ENCODE results near the gene CST9. TPM values are rescaled to one million over a fixed set of nuclear protein-coding genes. Genes with fewer than 3 reads are reported as not detected.
A peak's percentile ranks its signal among the peaks of the same experiment; 100 is the strongest.

CST9 gene
- total and polyA plus RNA-seq, 2 of the 13 experiments (the other 11 are each of a cell fraction or from before 2014, with no cell fraction given) = 0.07 TPM; not detected in 1

GRCh38 chr20:23634985-23635767 is 29.5 kb upstream of the CST9 start (continued):
- TF ChIP-seq ZNF225 (CRISPR knock-in tag; IDR thresholded peaks at IDR 0.05) = no peak
- no peak for TF ChIP-seq HDAC1 (CRISPR knock-in tag; IDR thresholded peaks at IDR 0.05)
- no peak for TF ChIP-seq ONECUT2 (CRISPR knock-in tag; IDR thresholded peaks at IDR 0.05)
- no peak for TF ChIP-seq KAT8 (CRISPR knock-in tag; IDR thresholded peaks at IDR 0.05)
- TF ChIP-seq ZNF547 (CRISPR knock-in tag; IDR thresholded peaks at IDR 0.05) = no peak
- no peak for TF ChIP-seq ZNF253 (CRISPR knock-in tag; IDR thresholded peaks at IDR 0.05; ENCODE audit: borderline replicate concordance)
- TF ChIP-seq, protein P1, sequence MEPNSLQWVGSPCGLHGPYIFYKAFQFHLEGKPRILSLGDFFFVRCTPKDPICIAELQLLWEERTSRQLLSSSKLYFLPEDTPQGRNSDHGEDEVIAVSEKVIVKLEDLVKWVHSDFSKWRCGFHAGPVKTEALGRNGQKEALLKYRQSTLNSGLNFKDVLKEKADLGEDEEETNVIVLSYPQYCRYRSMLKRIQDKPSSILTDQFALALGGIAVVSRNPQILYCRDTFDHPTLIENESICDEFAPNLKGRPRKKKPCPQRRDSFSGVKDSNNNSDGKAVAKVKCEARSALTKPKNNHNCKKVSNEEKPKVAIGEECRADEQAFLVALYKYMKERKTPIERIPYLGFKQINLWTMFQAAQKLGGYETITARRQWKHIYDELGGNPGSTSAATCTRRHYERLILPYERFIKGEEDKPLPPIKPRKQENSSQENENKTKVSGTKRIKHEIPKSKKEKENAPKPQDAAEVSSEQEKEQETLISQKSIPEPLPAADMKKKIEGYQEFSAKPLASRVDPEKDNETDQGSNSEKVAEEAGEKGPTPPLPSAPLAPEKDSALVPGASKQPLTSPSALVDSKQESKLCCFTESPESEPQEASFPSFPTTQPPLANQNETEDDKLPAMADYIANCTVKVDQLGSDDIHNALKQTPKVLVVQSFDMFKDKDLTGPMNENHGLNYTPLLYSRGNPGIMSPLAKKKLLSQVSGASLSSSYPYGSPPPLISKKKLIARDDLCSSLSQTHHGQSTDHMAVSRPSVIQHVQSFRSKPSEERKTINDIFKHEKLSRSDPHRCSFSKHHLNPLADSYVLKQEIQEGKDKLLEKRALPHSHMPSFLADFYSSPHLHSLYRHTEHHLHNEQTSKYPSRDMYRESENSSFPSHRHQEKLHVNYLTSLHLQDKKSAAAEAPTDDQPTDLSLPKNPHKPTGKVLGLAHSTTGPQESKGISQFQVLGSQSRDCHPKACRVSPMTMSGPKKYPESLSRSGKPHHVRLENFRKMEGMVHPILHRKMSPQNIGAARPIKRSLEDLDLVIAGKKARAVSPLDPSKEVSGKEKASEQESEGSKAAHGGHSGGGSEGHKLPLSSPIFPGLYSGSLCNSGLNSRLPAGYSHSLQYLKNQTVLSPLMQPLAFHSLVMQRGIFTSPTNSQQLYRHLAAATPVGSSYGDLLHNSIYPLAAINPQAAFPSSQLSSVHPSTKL (CRISPR knock-in tag; IDR thresholded peaks at IDR 0.05) = peak; percentile 61
- no peak; the same call in 1 of the 2 replicates for TF ChIP-seq ZFP41 (CRISPR knock-in tag; IDR thresholded peaks at IDR 0.05; ENCODE audit: borderline replicate concordance)
- TF ChIP-seq ATF4 (CRISPR knock-in tag; IDR thresholded peaks at IDR 0.05) = peak in 1 of 2 experiments; percentile 60; a peak in 2 of 4 replicates
- no peak for TF ChIP-seq ZNF530 (CRISPR knock-in tag; IDR thresholded peaks at IDR 0.05; ENCODE audit: low read depth)
- TF ChIP-seq, protein P2, sequence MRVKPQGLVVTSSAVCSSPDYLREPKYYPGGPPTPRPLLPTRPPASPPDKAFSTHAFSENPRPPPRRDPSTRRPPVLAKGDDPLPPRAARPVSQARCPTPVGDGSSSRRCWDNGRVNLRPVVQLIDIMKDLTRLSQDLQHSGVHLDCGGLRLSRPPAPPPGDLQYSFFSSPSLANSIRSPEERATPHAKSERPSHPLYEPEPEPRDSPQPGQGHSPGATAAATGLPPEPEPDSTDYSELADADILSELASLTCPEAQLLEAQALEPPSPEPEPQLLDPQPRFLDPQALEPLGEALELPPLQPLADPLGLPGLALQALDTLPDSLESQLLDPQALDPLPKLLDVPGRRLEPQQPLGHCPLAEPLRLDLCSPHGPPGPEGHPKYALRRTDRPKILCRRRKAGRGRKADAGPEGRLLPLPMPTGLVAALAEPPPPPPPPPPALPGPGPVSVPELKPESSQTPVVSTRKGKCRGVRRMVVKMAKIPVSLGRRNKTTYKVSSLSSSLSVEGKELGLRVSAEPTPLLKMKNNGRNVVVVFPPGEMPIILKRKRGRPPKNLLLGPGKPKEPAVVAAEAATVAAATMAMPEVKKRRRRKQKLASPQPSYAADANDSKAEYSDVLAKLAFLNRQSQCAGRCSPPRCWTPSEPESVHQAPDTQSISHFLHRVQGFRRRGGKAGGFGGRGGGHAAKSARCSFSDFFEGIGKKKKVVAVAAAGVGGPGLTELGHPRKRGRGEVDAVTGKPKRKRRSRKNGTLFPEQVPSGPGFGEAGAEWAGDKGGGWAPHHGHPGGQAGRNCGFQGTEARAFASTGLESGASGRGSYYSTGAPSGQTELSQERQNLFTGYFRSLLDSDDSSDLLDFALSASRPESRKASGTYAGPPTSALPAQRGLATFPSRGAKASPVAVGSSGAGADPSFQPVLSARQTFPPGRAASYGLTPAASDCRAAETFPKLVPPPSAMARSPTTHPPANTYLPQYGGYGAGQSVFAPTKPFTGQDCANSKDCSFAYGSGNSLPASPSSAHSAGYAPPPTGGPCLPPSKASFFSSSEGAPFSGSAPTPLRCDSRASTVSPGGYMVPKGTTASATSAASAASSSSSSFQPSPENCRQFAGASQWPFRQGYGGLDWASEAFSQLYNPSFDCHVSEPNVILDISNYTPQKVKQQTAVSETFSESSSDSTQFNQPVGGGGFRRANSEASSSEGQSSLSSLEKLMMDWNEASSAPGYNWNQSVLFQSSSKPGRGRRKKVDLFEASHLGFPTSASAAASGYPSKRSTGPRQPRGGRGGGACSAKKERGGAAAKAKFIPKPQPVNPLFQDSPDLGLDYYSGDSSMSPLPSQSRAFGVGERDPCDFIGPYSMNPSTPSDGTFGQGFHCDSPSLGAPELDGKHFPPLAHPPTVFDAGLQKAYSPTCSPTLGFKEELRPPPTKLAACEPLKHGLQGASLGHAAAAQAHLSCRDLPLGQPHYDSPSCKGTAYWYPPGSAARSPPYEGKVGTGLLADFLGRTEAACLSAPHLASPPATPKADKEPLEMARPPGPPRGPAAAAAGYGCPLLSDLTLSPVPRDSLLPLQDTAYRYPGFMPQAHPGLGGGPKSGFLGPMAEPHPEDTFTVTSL (CRISPR knock-in tag; IDR thresholded peaks at IDR 0.05; ENCODE audit: borderline replicate concordance) = no peak
- no peak for TF ChIP-seq NCOA5 (CRISPR knock-in tag; IDR thresholded peaks at IDR 0.05)
- TF ChIP-seq ZNF160 (CRISPR knock-in tag; IDR thresholded peaks at IDR 0.05) = no peak
- TF ChIP-seq, protein P3, sequence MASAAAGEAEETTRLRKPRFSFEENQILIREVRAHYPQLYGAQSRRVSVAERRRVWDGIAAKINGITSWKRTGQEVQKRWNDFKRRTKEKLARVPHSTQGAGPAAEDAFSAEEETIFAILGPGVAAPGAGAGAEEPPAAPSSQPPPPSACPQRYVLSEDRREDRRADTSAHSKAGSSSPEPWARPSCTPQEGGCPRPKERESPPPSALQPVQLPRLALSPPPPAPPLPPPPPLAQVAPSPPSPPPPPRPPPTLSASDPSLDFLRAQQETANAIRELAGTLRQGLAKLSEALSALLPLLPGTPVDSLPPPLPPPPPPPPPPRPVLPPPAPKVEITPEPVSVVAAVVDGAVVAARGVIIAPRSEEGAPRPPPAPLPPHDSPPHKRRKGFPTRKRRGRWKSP (CRISPR knock-in tag; IDR thresholded peaks at IDR 0.05) = no peak
- no peak for TF ChIP-seq SNAPC2 (CRISPR knock-in tag; IDR thresholded peaks at IDR 0.05)
- TF ChIP-seq ZNF256 (CRISPR knock-in tag; conservative IDR thresholded peaks at IDR 0.05) = no peak
- no peak for TF ChIP-seq GATAD1 (CRISPR knock-in tag; IDR thresholded peaks at IDR 0.05)

All from HepG2 (cell line).